Measurements from ENCODE around the gene AURKAIP1.

AURKAIP1 gene

GRCh38 chr1:1402072-1402900, 27.3 kb upstream of the AURKAIP1 start:
- DNase-seq (ENCODE audit: low spot score) = peak; percentile 41
- in situ Hi-C loops (cut with MboI; ENCODE audit: low sequenced_read_pairs, unreplicated experiment) = no loop called here
- peak; percentile 49 for TF ChIP-seq CTCF (IDR thresholded peaks at IDR 0.05; ENCODE audit: borderline replicate concordance, control extremely low read depth, extremely low read depth, insufficient read depth, missing control alignments)

- in situ Hi-C loops (cut with MboI; ENCODE audit: low sequenced_read_pairs, unreplicated experiment) = no loop called here
- no peak for TF ChIP-seq CTCF (IDR thresholded peaks at IDR 0.05; ENCODE audit: borderline replicate concordance, control extremely low read depth, extremely low read depth, insufficient read depth, missing control alignments)
- no peak for DNase-seq (ENCODE audit: low spot score)
These were observed 26.5 kb upstream of the AURKAIP1 start for GRCh38 chr1:1401457-1402010.

GRCh38 chr1:1400576-1401456, 25.8 kb upstream of the AURKAIP1 start:
- no peak for DNase-seq (ENCODE audit: low spot score)
- no peak for TF ChIP-seq CTCF (IDR thresholded peaks at IDR 0.05; ENCODE audit: borderline replicate concordance, control extremely low read depth, extremely low read depth, insufficient read depth, missing control alignments)
- in situ Hi-C loops (cut with MboI; ENCODE audit: low sequenced_read_pairs, unreplicated experiment) = no loop called here

- in situ Hi-C loops (cut with MboI; ENCODE audit: low sequenced_read_pairs, unreplicated experiment) = no loop called here
- no peak for TF ChIP-seq CTCF (IDR thresholded peaks at IDR 0.05; ENCODE audit: borderline replicate concordance, control extremely low read depth, extremely low read depth, insufficient read depth, missing control alignments)
- peak; percentile 31 for DNase-seq (ENCODE audit: low spot score)
These were observed 25.0 kb upstream of the AURKAIP1 start for GRCh38 chr1:1399872-1400575.

- no peak for TF ChIP-seq CTCF (IDR thresholded peaks at IDR 0.05; ENCODE audit: borderline replicate concordance, control extremely low read depth, extremely low read depth, insufficient read depth, missing control alignments)
These were observed 24.3 kb upstream of the AURKAIP1 start, which contains the start of gene CCNL2 for GRCh38 chr1:1399187-1399871. TSS of gene CCNL2 (minus strand) at chr1:1399335. CDS start at chr1:1399306, 29 bp downstream.

More at GRCh38 chr1:1399187-1399871, 24.3 kb upstream of the AURKAIP1 start, which contains the start of gene CCNL2:
- peak; percentile 99 for DNase-seq (ENCODE audit: low spot score)
- in situ Hi-C loops (cut with MboI; ENCODE audit: low sequenced_read_pairs, unreplicated experiment) = no loop called here
